Caco-2 (cell line): Measurements from ENCODE around the gene SLC4A9. TPM values are rescaled to one million over a fixed set of nuclear protein-coding genes. Genes with fewer than 3 reads are reported as not detected.

Experiments used
- BruUV-seq: library from RNA; stranded (reverse); fragments of 400-500 nt; replicated peaks from 2 replicates; lab custom pipeline; 2021; lab: Mats Ljungman, UMichigan
- CTCF ChIA-PET: fragments of 300-600 bp; sonication (Branson Sonifier 250); formaldehyde crosslinking; loops from one replicate; lab custom pipeline; 2022; ENCODE audit warnings: antibody characterized with exemption; lab: Charles Lee
- POLR2A ChIA-PET: fragments of 300-600 bp; sonication (Branson Sonifier 250); formaldehyde crosslinking; loops from one replicate; lab custom pipeline; 2022; ENCODE audit warnings: antibody characterized with exemption; lab: Charles Lee
- DNase-seq, 2 experiments: peaks; one replicate each; pipeline versions ENCODE4 v3.0.0 to v3.0.0-alpha.2; 2020 to 2022
- H3K27me3 ChIP-seq: replicated peaks from 2 replicates; pipeline ENCODE4 v1.6.0; 2011; ENCODE audit warnings: low read length; ENCODE audit not compliant: control insufficient read depth, insufficient read depth
- H3K36me3 ChIP-seq: 2 replicates; pipeline ENCODE4 v1.5.1; 2011; ENCODE audit warnings: low read length; ENCODE audit not compliant: control insufficient read depth, insufficient read depth
- H3K4me1 ChIP-seq: fragments of 250-450 bp; sonication (Bioruptor Pico); 2 replicates; pipeline ENCODE4 v1.5.1; 2020; ENCODE audit warnings: mild to moderate bottlenecking
- H3K4me3 ChIP-seq: 2 replicates; pipeline ENCODE4 v1.5.1; 2011; ENCODE audit warnings: low read depth, mild to moderate bottlenecking, control low read depth, low read length
- H3K9me3 ChIP-seq: fragments of 250-450 bp; sonication (Bioruptor Pico); 2 replicates; pipeline ENCODE4 v1.5.1; 2020; ENCODE audit warnings: mild to moderate bottlenecking, moderate library complexity
- H3K27ac Mint-ChIP-seq: one replicate; pipeline ENCODE4 v1.8.0; 2022; ENCODE audit warnings: mixed read lengths; ENCODE audit not compliant: unreplicated experiment
- H3K27me3 Mint-ChIP-seq: one replicate; pipeline ENCODE4 v1.8.0; 2022; ENCODE audit warnings: mixed read lengths; ENCODE audit not compliant: insufficient read depth, unreplicated experiment
- H3K36me3 Mint-ChIP-seq: one replicate; pipeline ENCODE4 v1.8.0; 2022; ENCODE audit warnings: mild to moderate bottlenecking, mixed read lengths; ENCODE audit not compliant: insufficient read depth, unreplicated experiment
- H3K4me1 Mint-ChIP-seq: one replicate; pipeline ENCODE4 v1.8.0; 2022; ENCODE audit warnings: low read depth, mixed read lengths; ENCODE audit not compliant: unreplicated experiment
- H3K4me3 Mint-ChIP-seq: one replicate; pipeline ENCODE4 v1.8.0; 2022; ENCODE audit warnings: mild to moderate bottlenecking, moderate library complexity, mixed read lengths; ENCODE audit not compliant: unreplicated experiment
- H3K9me3 Mint-ChIP-seq: one replicate; pipeline ENCODE4 v1.8.0; 2022; ENCODE audit warnings: mixed read lengths; ENCODE audit not compliant: unreplicated experiment
- CTCF ChIP-seq, 2 experiments: fragments of 200-600 bp in 1 of 2; IDR thresholded peaks; 1 replicate in 1 of 2; 2 replicates in 1 of 2; pipeline versions ENCODE4 v1.5.1 to v1.8.0; 2011 to 2022; ENCODE audit warnings: antibody characterized with exemption in 1 of 2, control low read depth in 1 of 2, inconsistent platforms in 1 of 2, low read depth in 1 of 2, low read length in 1 of 2, mild to moderate bottlenecking in 1 of 2, moderate library complexity in 1 of 2; ENCODE audit not compliant: insufficient read depth in 1 of 2, severe bottlenecking in 1 of 2, unreplicated experiment in 1 of 2
- intact Hi-C: fragments of 100-400 bp; cut with micrococcal nuclease; formaldehyde crosslinking; loops from one replicate; pipeline ENCODE4 v1.10.0; 2022; ENCODE audit not compliant: unreplicated experiment
- total RNA-seq: library from RNA; stranded (reverse); gene quantifications from 2 replicates; pipeline ENCODE4 v1.2.3, GENCODE V29; 2022

The SLC4A9 gene
- total RNA-seq, 1 experiment from 2014 or later: 0.11 TPM

- CTCF ChIA-PET: interaction anchor here (0.6 to 1.0 kb wide), 2 partner anchors 9 to 1017 kb away, joined by 4 to 5 read pairs; no protein-coding TSS in a partner anchor
- peaks cover 26% of the 10 kb centered on the region for H3K4me1 Mint-ChIP-seq
- H3K36me3 ChIP-seq: no peaks in the 10 kb centered on the region
- TF ChIP-seq CTCF (IDR thresholded peaks at IDR 0.05; ENCODE audit: insufficient read depth in 1 of 2, low read depth in 1 of 2, low read length in 1 of 2, severe bottlenecking in 1 of 2, unreplicated experiment in 1 of 2): no peak
- H3K4me1 ChIP-seq: peaks cover 16% of the 10 kb centered on the region
- BruUV-seq: no TSS peak
- H3K27ac Mint-ChIP-seq: no peak overlapping the region
- no peak for DNase-seq
- POLR2A ChIA-PET: no interaction called here
- H3K27me3 Mint-ChIP-seq: no peaks in the 10 kb centered on the region
- no peaks in the 10 kb centered on the region for H3K9me3 Mint-ChIP-seq
- H3K36me3 Mint-ChIP-seq: no peaks in the 10 kb centered on the region
- H3K27me3 ChIP-seq: no peaks in the 10 kb centered on the region
- intact Hi-C loops: no loop called here
- no peaks in the 10 kb centered on the region for H3K9me3 ChIP-seq
- no peak overlapping the region for H3K4me3 Mint-ChIP-seq
- H3K4me3 ChIP-seq: no peak overlapping the region
Measured at GRCh38 chr5:140311011-140311467, 49.0 kb upstream of the SLC4A9 start.

GRCh38 chr5:140312067-140312790, 47.8 kb upstream of the SLC4A9 start:
- no peaks in the 10 kb centered on the region for H3K9me3 Mint-ChIP-seq
- H3K4me1 Mint-ChIP-seq: peaks cover 26% of the 10 kb centered on the region
- CTCF ChIA-PET: no interaction called here
- Histone ChIP-seq H3K36me3 (no peaks in the 10 kb centered on the region), H3K4me3 (no peak overlapping the region), H3K4me1 (peaks cover 16% of the 10 kb centered on the region), H3K9me3 (no peaks in the 10 kb centered on the region), H3K27me3 (no peaks in the 10 kb centered on the region)
- no peak overlapping the region for H3K4me3 Mint-ChIP-seq
- intact Hi-C loops: no loop called here
- no peaks in the 10 kb centered on the region for H3K27me3 Mint-ChIP-seq
- no peak for DNase-seq
- BruUV-seq: no TSS peak
- no peak overlapping the region for H3K27ac Mint-ChIP-seq
- POLR2A ChIA-PET: no interaction called here
- TF ChIP-seq CTCF (IDR thresholded peaks at IDR 0.05; ENCODE audit: insufficient read depth in 1 of 2, low read depth in 1 of 2, low read length in 1 of 2, severe bottlenecking in 1 of 2, unreplicated experiment in 1 of 2): no peak
- no peaks in the 10 kb centered on the region for H3K36me3 Mint-ChIP-seq

GRCh38 chr5:140312791-140313189, 47.2 kb upstream of the SLC4A9 start:
- Histone ChIP-seq H3K4me3 (no peak overlapping the region), H3K4me1 (peaks cover 16% of the 10 kb centered on the region), H3K9me3 (no peaks in the 10 kb centered on the region), H3K36me3 (no peaks in the 10 kb centered on the region), H3K27me3 (no peaks in the 10 kb centered on the region)
- CTCF ChIA-PET: no interaction called here
- Mint-ChIP-seq H3K4me1 (peaks cover 26% of the 10 kb centered on the region), H3K9me3 (no peaks in the 10 kb centered on the region), H3K27ac (no peak overlapping the region), H3K27me3 (no peaks in the 10 kb centered on the region), H3K4me3 (no peak overlapping the region), H3K36me3 (no peaks in the 10 kb centered on the region)
- DNase-seq: no peak
- POLR2A ChIA-PET: no interaction called here
- intact Hi-C loops: no loop called here
- no peak for TF ChIP-seq CTCF (IDR thresholded peaks at IDR 0.05; ENCODE audit: insufficient read depth in 1 of 2, low read depth in 1 of 2, low read length in 1 of 2, severe bottlenecking in 1 of 2, unreplicated experiment in 1 of 2)
- no TSS peak for BruUV-seq
